Measurements from ENCODE around the gene CPAMD8. TPM values are rescaled to one million over a fixed set of nuclear protein-coding genes. Genes with fewer than 3 reads are reported as not detected.

Gene CPAMD8
- total and polyA plus RNA-seq, 2 donors (not counting 3 experiments of a cell fraction or from before 2014, with no cell fraction given) = 2.2 to 3.9 TPM

DNA sequence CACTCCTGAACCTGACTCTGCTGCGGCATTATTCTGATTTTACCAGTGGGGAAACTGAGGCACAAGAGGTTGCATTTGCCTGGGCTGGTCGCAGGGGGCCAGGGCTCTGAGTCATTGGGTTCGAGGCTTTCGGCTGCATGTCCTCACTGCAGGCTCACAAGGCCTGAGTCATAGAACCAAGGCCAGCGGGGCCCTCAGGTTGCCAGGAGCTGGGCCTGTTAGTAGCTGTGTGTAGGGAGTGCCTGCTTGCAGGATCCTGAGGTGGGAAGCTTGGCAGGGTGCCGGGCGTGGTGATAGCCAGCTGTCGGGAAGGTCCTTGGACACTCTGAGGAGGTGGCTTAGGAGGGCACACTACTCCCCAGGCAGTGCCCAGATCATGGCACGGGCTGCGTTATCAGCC, 159.4 kb downstream of the CPAMD8 start:
- Histone ChIP-seq H3K9me1 (replicated peaks; ENCODE audit: control insufficient read depth, extremely low read depth, insufficient read depth, low read length) (no peaks in the 10 kb centered on the region), H3K79me2 (ENCODE audit: control insufficient read depth, insufficient read depth, low read length) (no peaks in the 10 kb centered on the region), H2AFZ (ENCODE audit: low read depth, low read length) (no peak overlapping the region), H3K4me2 (ENCODE audit: insufficient read depth, low read length) (no peak overlapping the region), H3K27me3 (ENCODE audit: control insufficient read depth in 2 of 2, insufficient read depth in 2 of 2, low read length in 2 of 2) (no peaks in the 10 kb centered on the region), H3K9me3 (replicated peaks; ENCODE audit: control insufficient read depth, insufficient read depth, low read length) (no peaks in the 10 kb centered on the region), H4K20me1 (replicated peaks; ENCODE audit: control insufficient read depth, extremely low read depth, insufficient read depth, low read length) (no peaks in the 10 kb centered on the region), H3K4me3 (replicated peaks in 1 of 3; ENCODE audit: insufficient read depth in 1 of 3, low read depth in 1 of 3, low read length in 3 of 3) (no peak overlapping the region), H3K27ac (ENCODE audit: insufficient read depth, low read depth, low read length) (no peak overlapping the region), H3K4me1 (ENCODE audit: control insufficient read depth, extremely low read depth, insufficient read depth, low read length) (peaks cover 10% of the 10 kb centered on the region), H3K36me3 (ENCODE audit: control insufficient read depth in 2 of 2, extremely low read depth in 1 of 2, insufficient read depth in 2 of 2, low read length in 2 of 2) (peaks cover 26 to 57% of the 10 kb centered on the region in 2 experiments), H3K9ac (replicated peaks; ENCODE audit: extremely low read depth, insufficient read depth, low read length) (no peak overlapping the region)
- ChIA-PET CTCF (no interaction called here), POLR2A (no interaction called here)
- intact Hi-C loops (cut with micrococcal nuclease) (no loop called here), dilution Hi-C loops (cut with MboI; ENCODE audit: extremely low pct_ligation_motif_present, low sequenced_read_pairs) (no loop called here)
- DNase-seq (ENCODE audit: low read depth, low spot score) (no peak), FAIRE-seq (no peak)
- TF ChIP-seq, protein P1, sequence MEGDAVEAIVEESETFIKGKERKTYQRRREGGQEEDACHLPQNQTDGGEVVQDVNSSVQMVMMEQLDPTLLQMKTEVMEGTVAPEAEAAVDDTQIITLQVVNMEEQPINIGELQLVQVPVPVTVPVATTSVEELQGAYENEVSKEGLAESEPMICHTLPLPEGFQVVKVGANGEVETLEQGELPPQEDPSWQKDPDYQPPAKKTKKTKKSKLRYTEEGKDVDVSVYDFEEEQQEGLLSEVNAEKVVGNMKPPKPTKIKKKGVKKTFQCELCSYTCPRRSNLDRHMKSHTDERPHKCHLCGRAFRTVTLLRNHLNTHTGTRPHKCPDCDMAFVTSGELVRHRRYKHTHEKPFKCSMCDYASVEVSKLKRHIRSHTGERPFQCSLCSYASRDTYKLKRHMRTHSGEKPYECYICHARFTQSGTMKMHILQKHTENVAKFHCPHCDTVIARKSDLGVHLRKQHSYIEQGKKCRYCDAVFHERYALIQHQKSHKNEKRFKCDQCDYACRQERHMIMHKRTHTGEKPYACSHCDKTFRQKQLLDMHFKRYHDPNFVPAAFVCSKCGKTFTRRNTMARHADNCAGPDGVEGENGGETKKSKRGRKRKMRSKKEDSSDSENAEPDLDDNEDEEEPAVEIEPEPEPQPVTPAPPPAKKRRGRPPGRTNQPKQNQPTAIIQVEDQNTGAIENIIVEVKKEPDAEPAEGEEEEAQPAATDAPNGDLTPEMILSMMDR (IDR thresholded peaks at IDR 0.05; ENCODE audit: extremely low read depth in 1 of 2, insufficient read depth in 1 of 2, low read depth in 1 of 2, low read length in 2 of 2) = no peak
- TF ChIP-seq FOS (IDR thresholded peaks at IDR 0.05; ENCODE audit: borderline replicate concordance, insufficient read depth, low read length) (no peak), MYC (IDR thresholded peaks at IDR 0.05; ENCODE audit: low read depth, low read length) (no peak), EZH2 (IDR thresholded peaks at IDR 0.05; ENCODE audit: borderline replicate concordance, low read depth, low read length, severe bottlenecking) (no peak), POLR2A (IDR thresholded peaks at IDR 0.05; ENCODE audit: low read depth, low read length) (no peak), GATA2 (IDR thresholded peaks at IDR 0.05; ENCODE audit: insufficient read depth, insufficient read length, low read depth, low read length) (no peak), JUN (IDR thresholded peaks at IDR 0.05; ENCODE audit: borderline replicate concordance, insufficient read depth, insufficient read length, low read depth) (no peak)
- TF ChIP-seq, protein P2, sequence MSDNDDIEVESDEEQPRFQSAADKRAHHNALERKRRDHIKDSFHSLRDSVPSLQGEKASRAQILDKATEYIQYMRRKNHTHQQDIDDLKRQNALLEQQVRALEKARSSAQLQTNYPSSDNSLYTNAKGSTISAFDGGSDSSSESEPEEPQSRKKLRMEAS (IDR thresholded peaks at IDR 0.05; ENCODE audit: insufficient read depth, insufficient read length) = no peak
- no TSS peak for BruUV-seq (replicated peaks)

Measured in endothelial cell of umbilical vein (primary cell).